TTC549 (cell line): ENCODE results near the gene ZBTB20.

Experiments
- FAIRE-seq: peaks from 2 replicates; lab custom pipeline; 2012; peaks lifted over from hg19 to GRCh38; lab: Jason Lieb, UNC

ZBTB20 gene

GRCh38 chr3:114569186-114569585, 577.9 kb downstream of the ZBTB20 start:
- no peak for FAIRE-seq

GRCh38 chr3:114567771-114568170, 579.3 kb downstream of the ZBTB20 start:
- no peak for FAIRE-seq

DNA sequence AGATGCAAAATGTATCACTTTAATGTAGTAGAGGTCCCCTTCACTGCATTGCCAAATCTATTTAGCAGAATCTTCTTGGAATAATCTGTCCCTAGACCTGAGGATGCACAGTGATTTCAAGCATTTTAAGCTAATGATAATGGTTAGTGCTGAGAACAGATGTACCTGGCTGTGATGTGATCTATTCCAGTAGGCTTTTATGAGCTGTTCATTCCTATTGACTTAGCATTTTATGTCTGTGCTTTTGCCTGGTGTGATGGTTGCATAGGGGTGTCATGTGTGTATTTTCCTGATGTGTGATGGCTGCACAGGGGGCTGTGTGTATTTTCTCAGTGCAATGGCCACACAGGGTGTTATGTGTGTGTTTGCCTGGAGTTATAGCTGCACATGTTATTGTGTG, 580.3 kb downstream of the ZBTB20 start:
- no peak for FAIRE-seq

- no peak for FAIRE-seq
These were observed 580.8 kb downstream of the ZBTB20 start for GRCh38 chr3:114566162-114566755.

GRCh38 chr3:114565216-114565615, 581.9 kb downstream of the ZBTB20 start:
- FAIRE-seq, result no peak

DNA sequence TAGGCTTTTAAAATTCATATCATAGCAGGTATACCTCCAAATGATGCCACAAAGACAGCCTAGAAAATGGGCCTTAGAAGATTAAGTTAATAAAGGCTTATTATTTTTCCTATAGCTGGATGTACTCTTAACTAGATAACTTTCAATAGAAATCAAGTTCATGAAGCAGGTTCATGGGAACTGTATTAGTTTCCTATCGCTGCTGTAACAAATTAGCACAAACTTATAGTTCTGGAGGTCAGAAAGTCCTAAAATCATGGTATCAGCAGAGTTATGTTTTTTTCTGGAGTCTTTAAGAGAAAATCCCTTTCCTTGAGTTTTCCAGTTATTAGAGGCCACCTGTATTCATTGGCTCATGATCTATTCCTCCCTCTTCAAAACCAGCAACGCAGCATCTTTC, 583.4 kb downstream of the ZBTB20 start:
- FAIRE-seq, result no peak

DNA sequence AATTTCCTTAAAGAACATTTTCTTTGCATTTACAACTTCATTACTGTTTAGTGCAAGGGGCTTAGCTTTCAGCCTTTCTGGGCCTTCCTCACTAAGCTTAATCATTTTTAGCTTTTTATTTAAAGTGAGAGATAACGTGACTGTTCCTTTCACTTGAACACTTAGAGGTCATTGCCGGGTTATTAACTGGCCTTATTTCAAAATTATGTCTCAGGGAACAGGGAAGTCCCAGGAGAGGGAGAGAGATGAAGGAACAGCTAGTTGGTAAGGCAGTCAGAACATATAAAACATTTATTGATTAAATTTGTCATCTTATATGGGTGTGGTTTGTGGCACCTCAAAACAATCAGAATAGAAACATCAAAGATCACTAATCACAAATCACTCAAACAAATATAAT, 584.5 kb downstream of the ZBTB20 start:
- no peak for FAIRE-seq

GRCh38 chr3:114558271-114558670, 588.8 kb downstream of the ZBTB20 start:
- no peak for FAIRE-seq

- no peak for FAIRE-seq
These were observed 589.3 kb downstream of the ZBTB20 start for GRCh38 chr3:114557791-114558190.

GRCh38 chr3:114556657-114557213, 590.4 kb downstream of the ZBTB20 start:
- no peak for FAIRE-seq

GRCh38 chr3:114554731-114555130, 592.4 kb downstream of the ZBTB20 start:
- no peak for FAIRE-seq

- no peak for FAIRE-seq
These were observed 593.0 kb downstream of the ZBTB20 start for GRCh38 chr3:114553949-114554593.

- no peak for FAIRE-seq
These were observed 594.6 kb downstream of the ZBTB20 start for GRCh38 chr3:114552527-114552812.

DNA sequence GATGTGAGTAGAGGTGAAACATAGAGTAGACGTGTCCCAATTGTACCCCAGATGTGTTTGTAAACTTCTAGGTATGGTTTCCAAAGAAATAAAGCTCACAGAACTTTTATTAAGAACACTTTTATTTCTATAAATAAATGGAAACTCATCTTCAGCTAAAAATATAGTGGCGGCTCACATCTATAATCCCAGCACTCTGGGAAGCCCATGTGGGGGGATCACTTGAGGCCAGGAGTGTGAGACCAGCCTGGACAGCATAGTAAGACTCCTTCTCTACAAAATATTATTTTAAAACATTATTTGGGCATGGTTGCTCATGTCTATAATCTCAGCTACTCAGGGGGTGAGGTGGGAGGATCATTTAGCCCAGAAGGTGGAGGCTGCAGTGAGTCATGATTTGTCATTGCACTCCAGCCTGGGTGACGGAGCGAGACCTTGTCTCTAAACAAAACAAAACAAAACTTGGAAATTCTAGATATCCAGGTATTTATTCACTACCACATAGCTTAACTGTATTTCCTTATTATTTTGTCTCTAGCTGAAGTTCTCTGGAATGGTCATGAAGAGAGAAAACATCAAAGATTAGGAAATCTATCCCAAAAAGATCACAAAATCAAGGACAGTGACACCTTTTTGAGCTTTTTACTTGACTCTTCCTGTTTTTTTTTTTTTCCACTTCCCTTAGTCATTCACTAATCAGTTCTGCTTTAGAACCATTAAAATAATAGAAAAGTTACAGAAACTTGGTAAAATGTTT, 595.1 kb downstream of the ZBTB20 start:
- FAIRE-seq, result no peak

- FAIRE-seq, result no peak
These were observed 596.9 kb downstream of the ZBTB20 start for GRCh38 chr3:114550165-114550564.

DNA sequence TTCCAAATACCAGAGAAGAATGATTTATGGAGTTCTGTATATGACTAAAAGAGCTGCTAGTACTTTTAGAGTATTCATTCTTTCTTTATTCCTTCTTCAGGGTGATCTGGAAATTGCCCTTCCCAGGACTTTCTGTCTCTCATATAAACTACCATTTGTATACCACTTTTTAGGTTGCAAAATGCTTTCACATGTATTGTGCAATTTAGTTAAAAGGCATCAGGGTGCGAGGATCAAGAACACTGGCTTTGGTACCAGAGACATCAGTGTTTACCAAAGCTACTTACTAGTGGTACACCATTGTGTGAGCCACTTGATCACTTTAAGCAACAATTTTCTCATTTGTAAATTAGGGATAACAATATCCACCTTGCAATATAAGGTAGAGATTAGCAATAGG, 601.9 kb downstream of the ZBTB20 start:
- no peak for FAIRE-seq

DNA sequence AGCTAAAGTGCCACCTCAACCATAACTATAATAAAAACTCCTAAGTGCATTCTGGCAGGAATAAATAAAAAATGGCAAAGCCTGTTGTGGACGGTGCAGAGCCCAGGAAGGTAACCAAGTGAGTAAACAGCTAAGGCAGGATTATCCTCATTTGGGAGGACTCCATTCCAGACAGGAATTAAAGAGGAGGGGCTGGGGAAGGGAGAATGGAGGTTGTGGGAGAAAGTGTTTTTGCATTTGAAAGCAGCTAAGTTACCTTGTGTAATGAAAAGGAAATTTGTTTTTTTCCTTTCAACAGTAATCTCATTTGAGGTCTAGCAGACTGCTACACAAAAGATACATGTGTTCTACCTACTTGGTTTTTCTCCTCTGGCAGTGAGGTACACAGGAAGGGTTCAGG, 604.7 kb downstream of the ZBTB20 start:
- FAIRE-seq, result no peak

DNA sequence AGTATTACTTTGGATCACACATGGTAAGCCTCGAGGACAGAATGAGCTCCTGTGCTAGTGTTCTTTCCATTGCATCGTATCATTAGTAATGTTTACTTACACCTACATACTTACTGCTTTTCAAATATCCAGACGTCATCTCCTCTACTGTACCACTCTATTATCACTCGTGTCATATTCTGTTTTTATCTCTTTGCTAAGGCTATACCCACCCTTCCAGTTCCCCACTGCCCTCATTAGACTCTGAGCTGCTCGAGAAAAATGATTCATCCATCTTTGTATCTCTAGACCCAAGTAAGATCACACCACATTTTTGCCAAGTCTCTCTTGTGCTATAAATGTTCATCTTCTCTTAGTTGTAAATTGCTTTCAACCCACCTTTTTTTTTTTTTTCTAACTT, 607.6 kb downstream of the ZBTB20 start:
- no peak for FAIRE-seq

- no peak for FAIRE-seq
These were observed 608.9 kb downstream of the ZBTB20 start for GRCh38 chr3:114538211-114538610.

DNA sequence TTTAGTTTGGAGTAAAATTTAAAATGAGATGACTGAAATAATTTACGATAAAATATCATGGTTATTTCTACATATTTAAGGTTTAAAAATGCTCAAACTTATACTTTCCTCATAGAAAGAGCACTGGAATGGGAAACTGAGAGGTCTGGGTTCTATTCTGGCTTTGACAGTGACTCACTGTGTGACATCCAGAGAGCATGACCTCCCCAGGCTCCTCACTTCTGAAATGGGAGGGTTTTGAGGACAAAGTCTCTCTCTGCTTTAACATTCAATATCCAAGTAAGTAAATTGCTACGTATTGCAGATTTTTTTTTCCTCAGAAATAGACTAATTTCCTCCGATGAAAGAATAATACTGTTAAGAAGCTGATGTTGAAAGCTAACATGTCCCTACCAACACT, 618.6 kb downstream of the ZBTB20 start:
- FAIRE-seq, result no peak

- no peak for FAIRE-seq
These were observed 619.9 kb downstream of the ZBTB20 start for GRCh38 chr3:114527036-114527644.

DNA sequence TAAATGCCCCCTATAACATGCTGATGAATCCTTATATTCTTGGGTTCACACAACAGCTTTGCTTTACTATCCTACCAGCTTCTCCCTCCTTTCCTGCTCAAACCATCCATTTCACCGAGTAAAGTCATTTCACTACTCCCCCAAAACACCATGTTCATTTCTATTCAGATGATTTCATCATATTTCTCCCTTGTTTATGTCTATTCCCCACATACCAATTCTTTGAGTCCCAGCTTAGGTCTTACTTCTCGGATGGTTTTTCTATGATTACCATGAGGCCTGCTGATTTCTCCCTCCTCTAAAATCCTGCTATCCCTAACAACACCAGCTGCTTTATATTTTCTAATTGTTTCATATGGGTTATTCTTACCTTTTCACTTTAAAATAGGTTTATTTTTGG, 621.8 kb downstream of the ZBTB20 start:
- FAIRE-seq, result no peak

DNA sequence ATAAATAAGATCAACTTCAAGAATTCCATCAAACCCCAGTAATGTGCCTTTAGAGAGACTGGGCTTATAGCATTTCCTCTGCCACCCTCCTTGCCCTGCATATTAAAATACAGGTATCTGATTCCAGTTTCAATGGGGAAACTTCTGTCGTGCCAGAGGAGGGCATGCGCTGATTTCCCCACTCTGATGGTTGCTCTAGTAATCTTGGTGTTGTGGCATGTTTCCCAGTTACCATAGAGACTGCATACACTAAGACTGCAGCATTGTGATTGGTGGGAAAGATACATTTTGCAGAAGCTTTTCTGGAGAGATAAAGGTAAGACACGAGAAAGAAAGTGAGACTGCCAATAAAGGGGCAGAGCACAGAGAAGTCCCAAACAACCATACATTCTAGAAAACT, 627.7 kb downstream of the ZBTB20 start:
- no peak for FAIRE-seq
